ENCODE results near the gene SELENOS. TPM values are rescaled to one million over a fixed set of nuclear protein-coding genes. Genes with fewer than 3 reads are reported as not detected.

SELENOS gene
- total RNA-seq, 2 donors from 2014 or later, result 68.3 to 113 TPM

DNA sequence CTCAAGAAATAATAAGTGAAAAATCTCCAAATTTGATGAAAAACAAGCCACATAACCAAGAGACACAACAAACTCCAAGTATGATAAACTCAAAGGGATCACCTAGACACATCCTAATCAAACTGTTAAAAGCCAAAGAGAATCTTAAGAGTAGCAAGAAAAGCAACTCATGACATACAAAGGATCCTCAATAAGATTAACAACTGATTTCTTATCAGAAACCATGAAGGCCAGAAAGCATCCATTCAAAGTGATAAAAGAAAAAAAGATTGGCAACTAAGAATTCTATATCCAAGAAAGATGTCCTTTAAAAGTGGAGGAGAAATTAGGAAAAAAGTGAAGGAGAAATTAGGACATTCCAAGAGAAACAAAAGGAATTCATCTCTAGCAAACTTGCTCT is 49.0 kb downstream of the SELENOS start:
- Mint-ChIP-seq H3K36me3 (peaks cover 24% of the 10 kb centered on the region), H3K27me3 (no peaks in the 10 kb centered on the region), H3K9me3 (peaks cover 5% of the 10 kb centered on the region), H3K4me1 (ENCODE audit: low read depth in 2 of 2) (peaks cover 65 to 73% of the 10 kb centered on the region in 2 donors), H3K4me3 (peak overlapping the region; percentile 28), H3K27ac (peak overlapping the region; percentile 22 to 56)
- no peak for ATAC-seq
- no peak for DNase-seq (ENCODE audit: low spot score)

DNA sequence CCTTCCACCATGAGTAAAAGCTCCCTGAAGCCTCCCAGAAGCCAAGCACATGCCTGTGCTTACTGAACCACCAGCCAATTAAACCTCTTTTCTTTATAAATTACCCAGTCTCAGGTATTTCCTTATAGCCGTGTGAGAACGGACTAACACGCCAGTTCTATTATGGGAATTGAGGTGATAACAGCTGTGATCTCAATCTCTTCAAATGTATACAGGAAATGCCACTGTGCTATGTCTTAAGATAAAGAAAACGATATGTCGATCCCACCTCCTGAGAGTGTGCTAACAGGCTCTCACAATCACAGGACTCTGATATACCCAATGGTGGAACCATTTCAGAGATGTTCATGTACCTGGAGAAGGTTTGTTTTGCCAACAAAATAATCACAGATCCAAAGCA is 51.6 kb downstream of the SELENOS start:
- DNase-seq (ENCODE audit: low spot score) (no peak), ATAC-seq (no peak)
- Mint-ChIP-seq H3K9me3 (peaks cover 5% of the 10 kb centered on the region), H3K27me3 (no peaks in the 10 kb centered on the region), H3K36me3 (peaks cover 20% of the 10 kb centered on the region), H3K4me1 (ENCODE audit: low read depth in 2 of 2) (peaks cover 58 to 68% of the 10 kb centered on the region in 2 donors), H3K4me3 (no peak overlapping the region), H3K27ac (no peak overlapping the region)

Other genes starting within 250 kb of the SELENOS start
- 10 to 100 TPM; 91.2 to 93.3 TPM for gene CHSY1, start 25.4 kb downstream of the SELENOS start, total RNA-seq
- gene SNRPA1, start 17.8 kb upstream of the SELENOS start, total RNA-seq, result 100 to 1,000 TPM; 114 to 161 TPM
- gene PCSK6, start 212.2 kb upstream of the SELENOS start, total RNA-seq, result under 1 TPM in 1 of 2 donors, not detected in 1; 0.95 TPM

All from natural killer cell treated with Interleukin-12 subunit alpha and Interleukin-12 subunit beta and Interleukin-15 and Interleukin-18, amount 100 ng/mL, for 72 hours (primary cell).